HG03565 (cell line): Measurements from ENCODE around the gene AMDHD2.
"Not testable (repeated sequence)": the region's sequence is repeated elsewhere in the genome, so short reads cannot be mapped to it uniquely, and the experiment has no call there.

Experiments used
- ATAC-seq: cut with Tn5 transposase; IDR thresholded peaks from one replicate; pipeline ENCODE4 v1.9.1; 2021; ENCODE audit warnings: mild to moderate bottlenecking, moderate library complexity; ENCODE audit not compliant: unreplicated experiment

Gene AMDHD2

GRCh38 chr16:2531696-2532493 lies 11.7 kb downstream of the AMDHD2 start:
- ATAC-seq, result peak; percentile 70

- ATAC-seq, result no peak
These were observed 12.4 kb downstream of the AMDHD2 start for GRCh38 chr16:2532494-2533141.

- not testable (repeated sequence) for ATAC-seq
These were observed 13.1 kb downstream of the AMDHD2 start for GRCh38 chr16:2533142-2533755.

- no peak for ATAC-seq
These were observed 13.7 kb downstream of the AMDHD2 start for GRCh38 chr16:2533912-2534311.

- ATAC-seq, result not testable (repeated sequence)
These were observed 14.2 kb downstream of the AMDHD2 start for GRCh38 chr16:2534335-2534734.

- no peak for ATAC-seq
These were observed 15.4 kb downstream of the AMDHD2 start for GRCh38 chr16:2535625-2536013.

- ATAC-seq, result peak; percentile 76
These were observed 17.5 kb downstream of the AMDHD2 start, which contains the start of gene PDPK1 for GRCh38 chr16:2537451-2538379. TSS of gene PDPK1 (plus strand) at chr16:2538021. CDS start at chr16:2538113, 92 bp downstream.

- not testable (repeated sequence) for ATAC-seq
These were observed 19.1 kb downstream of the AMDHD2 start for GRCh38 chr16:2539192-2539844.

- ATAC-seq, result not testable (repeated sequence)
These were observed 19.8 kb downstream of the AMDHD2 start for GRCh38 chr16:2539845-2540458.

- not testable (repeated sequence) for ATAC-seq
These were observed 20.7 kb downstream of the AMDHD2 start for GRCh38 chr16:2540912-2541311.

- not testable (repeated sequence) for ATAC-seq
These were observed 21.2 kb downstream of the AMDHD2 start for GRCh38 chr16:2541409-2541808.

- ATAC-seq, result not testable (repeated sequence)
These were observed 23.6 kb downstream of the AMDHD2 start for GRCh38 chr16:2543771-2544170.

- ATAC-seq, result not testable (repeated sequence)
These were observed 30.2 kb downstream of the AMDHD2 start for GRCh38 chr16:2550283-2550878.

- not testable (repeated sequence) for ATAC-seq
These were observed 31.3 kb downstream of the AMDHD2 start for GRCh38 chr16:2551420-2551889.

GRCh38 chr16:2554709-2555425 lies 34.7 kb downstream of the AMDHD2 start:
- ATAC-seq, result not testable (repeated sequence)

- not testable (repeated sequence) for ATAC-seq
These were observed 37.0 kb downstream of the AMDHD2 start for GRCh38 chr16:2557150-2557549.

- peak; percentile 48 for ATAC-seq
These were observed 40.1 kb downstream of the AMDHD2 start for GRCh38 chr16:2560131-2560797.

GRCh38 chr16:2560798-2561133 lies 40.6 kb downstream of the AMDHD2 start:
- ATAC-seq, result not testable (repeated sequence)
